ENCODE data around the gene TMEM200A.
A peak's percentile ranks its signal among the peaks of the same experiment; 100 is the strongest.

Gene TMEM200A

DNA sequence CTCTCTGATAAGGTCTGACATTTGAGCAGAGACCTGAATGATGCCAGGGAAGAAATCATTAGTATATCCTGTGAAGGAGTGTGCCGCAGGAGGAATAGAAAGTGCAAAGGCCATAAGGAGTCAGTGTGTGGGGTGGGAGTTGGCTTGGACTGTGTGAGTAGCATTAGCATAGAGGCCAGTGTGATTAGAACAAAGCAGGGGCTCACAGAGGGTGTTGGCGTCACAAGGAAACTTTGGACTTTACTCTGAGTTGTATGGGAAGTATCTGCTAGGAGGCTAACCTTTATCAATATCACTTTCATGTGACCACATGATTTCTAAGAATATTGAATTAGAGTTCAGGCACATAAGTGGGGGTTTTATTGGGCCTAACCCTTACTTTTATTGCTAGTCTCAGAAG is 12.1 kb downstream of the TMEM200A start:
- no peak for DNase-seq (ENCODE audit: low read depth)

DNA sequence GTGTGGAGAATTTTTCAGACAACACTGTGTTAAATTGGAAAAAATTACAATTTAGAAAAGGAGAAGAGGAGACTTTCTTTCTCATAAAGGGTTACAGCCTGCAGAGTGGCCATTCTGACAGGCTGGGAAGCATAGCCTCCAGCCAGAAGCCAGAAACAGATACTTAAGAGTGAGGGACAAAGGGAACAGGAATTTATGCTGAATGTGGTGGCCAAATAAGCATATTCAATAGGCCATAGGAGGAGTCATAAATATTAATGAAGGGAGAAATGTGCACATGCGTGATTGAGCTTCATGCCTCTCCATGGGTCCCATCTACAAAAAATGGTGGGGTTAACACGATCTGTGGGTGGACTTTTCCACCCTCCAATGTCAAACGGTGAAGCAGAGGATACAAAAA is 13.4 kb downstream of the TMEM200A start:
- no peak for DNase-seq (ENCODE audit: low read depth)

DNA sequence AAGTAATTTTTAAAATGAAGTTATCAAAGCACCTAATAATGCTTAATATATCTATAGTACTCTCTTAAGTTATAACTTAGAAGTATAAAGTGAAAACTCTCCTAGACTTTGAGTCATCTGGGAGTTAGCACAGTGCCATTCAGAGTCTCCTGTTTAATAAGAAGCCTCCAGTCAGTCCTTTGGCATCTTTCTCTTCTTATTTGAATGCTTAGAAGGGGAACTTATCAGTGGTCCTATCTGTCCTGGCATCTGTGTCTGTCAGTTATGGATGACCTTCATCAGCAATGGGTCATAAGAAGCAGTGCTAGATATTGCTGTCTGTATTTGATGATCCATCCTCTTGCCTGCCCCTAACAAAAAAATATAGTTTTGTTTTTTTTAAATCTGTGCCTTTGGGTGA is 15.2 kb downstream of the TMEM200A start:
- DNase-seq (ENCODE audit: low read depth): no peak

DNA sequence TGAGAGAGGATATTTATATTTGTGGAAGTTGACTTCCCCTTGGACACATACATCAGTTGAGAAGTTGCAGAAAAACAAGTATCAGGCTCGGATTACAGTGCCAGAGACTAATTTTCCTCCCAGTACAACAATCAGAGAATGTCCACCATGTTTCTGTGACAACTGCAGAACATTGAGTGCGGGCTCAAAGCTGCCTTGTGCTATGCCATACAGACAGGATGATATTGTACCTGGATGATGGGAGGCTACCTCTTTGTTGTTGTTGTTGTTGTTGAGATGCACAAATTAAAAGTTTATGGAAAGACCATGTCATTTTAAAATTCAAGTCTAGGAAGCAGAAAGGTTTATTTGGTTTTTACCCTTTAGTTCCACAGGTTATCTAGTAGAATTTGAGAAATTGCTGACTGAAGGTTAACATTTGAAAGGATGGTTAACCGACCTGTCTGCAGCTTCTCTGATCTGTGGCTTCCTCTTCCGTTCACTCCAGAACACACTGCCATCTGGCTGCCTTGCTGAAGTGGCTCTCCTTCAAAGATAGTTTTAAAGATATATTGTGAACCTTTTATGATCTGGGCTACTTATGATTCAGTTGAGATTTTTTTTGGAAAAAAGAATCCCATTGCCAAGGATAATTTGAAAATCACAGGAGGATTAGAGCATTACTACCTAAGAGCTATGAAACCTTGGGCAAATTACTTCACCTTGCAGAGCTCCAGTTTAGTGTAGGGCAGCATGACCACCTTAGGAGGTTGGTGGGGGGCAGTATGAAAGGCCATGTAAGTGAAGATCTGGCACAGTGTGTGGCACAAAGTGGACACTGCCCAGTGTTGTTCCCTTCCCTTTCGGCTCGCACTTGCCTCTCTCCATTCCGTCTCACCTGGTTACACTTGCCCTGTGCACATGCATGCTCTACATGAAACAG is 15.9 kb downstream of the TMEM200A start:
- DNase-seq (ENCODE audit: low read depth): no peak

DNA sequence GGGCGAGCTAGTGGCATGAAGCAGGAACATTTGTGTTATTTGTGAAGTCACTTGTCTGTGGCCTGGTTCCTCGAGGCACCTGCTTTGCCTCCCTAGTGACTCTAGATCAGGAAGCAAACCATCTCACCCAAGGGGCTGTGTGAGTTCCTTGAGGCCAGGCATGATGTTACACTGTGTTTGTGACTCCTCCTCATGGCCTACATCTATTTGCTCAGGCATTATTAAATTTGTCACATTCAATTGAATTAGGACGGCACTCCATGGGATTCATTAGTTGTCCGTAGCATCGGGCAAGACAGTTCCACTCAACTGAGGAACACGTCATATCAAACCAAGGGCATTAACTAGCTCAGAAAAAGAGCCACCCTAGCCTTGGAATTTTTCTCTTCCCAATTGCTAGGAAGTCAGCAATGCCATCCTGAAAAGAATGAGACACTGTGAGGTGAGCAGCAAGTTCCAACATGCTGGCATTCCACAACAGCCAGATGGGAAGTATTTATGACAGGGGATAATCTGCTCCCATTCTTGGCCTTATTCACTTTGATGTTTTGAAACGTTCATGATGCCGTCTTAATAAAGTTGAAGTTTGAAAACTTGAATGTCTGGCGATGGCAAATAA is 17.2 kb downstream of the TMEM200A start:
- no peak for DNase-seq (ENCODE audit: low read depth)

DNA sequence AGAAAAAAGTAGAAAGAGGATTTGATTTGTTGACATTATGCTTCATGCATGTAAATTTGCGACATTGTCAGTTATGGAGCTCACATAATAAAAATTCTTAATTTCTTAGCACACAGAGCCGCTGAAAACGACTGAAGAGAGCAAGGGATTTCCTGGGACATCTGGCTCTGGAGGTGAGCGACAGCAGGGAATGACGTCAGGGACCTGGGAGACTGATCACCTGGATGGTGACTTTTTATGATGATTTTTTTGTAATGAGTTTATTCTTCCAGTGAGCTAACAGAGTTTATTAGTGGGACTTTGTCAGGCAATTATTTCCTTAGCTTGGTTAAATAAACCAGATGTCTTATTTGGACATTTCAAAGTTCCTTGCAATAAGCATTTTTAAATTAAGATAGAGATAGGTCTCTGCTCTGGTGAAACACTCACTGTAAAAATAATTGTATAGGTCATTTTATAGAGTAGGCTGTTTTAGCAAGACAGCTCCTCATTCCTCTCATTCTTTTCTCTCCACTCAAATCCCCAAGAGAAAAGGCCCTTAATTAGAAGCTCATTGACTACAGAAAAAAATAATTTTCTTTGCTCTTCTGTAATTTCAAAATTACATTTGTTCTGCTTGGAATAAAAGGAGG is 19.4 kb downstream of the TMEM200A start:
- no peak for DNase-seq (ENCODE audit: low read depth)

DNA sequence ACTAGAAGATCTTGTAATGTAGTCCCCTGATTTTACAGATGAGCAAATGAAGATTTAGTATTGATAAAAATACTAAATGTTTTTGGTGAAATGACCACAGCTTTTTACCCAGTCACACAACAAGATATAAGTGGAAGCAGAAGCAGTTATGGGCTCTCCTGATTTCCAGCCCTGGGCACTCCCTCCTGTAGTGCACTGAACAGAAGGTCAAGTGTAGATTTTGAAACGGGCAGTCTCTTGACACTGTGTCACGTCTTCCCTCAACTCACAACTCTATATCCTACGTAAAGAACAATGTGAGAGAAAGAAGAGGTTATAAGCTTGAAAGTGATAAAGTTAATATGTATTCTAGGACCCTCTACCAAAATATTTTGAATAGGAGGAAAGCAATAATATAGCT is 23.3 kb downstream of the TMEM200A start:
- DNase-seq (ENCODE audit: low read depth): no peak

DNA sequence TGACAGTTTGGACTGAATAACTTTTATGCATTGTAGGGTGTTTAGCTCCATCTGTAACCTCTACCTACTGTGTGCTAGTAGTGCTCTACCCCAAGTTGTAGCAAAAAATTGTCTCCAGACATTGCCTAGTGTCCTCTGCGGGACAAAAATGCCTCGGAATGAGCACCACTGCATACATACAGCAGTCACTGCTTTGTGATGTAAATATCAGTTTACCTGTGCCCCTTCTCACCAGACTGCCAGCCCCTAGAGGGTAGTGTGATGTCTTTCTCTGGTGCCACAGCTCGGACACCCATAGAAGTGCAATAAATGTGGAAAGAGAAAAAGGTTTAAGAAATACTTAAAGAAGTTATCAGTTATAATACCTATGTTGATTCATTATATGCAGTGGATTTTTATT is 25.1 kb downstream of the TMEM200A start:
- DNase-seq (ENCODE audit: low read depth): no peak

DNA sequence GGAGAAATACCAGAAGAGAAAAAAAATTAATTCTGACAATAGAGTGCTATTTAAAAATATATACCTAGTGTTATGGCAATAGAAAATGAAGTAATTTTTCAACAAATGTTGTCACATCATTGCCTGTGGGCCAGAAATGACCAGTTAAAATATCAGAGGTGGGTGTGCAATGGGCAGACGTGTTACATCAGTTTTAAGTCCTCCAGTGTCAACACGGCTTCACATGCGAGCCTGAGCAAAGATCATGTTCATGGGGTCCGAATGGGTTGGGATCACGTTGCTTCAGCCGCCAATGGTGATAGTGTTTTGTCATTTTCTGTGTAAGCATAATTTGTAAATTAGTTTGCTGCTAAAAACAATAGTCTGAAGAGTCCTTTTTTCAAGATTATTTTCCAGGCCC is 27.5 kb downstream of the TMEM200A start:
- DNase-seq (ENCODE audit: low read depth): no peak

DNA sequence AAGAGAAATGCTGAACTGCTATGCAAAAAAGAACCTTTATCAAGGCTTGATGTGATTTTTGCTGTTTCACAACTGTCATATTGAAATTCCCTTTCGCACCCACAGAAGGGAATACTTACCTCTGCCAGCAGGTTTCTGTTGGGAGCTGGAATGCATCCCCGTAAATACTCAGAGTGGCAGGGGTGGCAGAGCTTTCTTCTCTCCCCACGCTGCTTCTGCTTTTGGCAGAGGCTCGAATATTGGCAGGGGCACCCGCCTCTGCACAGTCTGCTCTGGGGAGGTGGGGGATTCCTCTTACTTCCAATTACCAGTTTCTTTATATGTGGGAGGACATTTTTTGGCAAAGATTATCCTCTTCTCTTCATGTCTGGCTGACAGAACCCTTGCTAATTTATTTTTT is 28.4 kb downstream of the TMEM200A start:
- no peak for DNase-seq (ENCODE audit: low read depth)

DNA sequence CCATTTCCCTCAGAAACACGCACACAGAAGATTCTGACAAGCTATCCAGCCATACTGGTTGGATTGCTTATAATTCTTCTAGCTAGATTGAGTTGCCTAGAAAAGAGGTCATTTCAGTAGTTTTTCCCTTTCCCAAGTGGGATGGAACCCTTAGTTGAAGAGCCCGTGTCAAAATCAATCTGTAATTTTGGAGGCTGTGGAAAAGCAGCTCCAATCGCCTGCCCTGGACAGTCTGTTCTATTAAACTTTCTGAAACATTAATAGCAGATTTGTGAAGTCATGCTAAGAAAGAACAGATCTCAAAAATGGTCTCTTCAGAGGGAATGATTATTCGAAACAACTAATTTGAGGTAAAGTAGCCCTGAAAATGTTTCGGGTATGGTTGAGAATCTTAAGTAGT is 29.3 kb downstream of the TMEM200A start:
- DNase-seq (ENCODE audit: low read depth): no peak

DNA sequence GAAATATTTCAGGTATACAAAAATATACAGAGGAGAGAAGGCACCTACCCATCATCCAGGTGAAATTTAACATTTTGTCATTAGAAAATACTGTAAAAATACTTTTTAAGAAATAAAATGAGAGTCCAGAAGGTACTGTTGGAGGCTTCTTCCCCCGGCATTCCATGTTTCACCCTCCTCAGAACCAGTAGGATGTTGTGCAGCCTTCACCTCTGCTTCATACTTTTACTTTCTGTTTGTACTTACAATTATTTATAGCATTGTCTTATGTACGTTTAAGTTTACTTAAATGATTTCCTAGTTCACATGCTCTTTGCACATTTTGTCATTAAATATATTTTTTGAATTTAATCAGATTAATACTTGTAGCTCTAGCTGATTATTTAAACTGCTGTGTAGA is 30.9 kb downstream of the TMEM200A start:
- DNase-seq (ENCODE audit: low read depth): no peak

DNA sequence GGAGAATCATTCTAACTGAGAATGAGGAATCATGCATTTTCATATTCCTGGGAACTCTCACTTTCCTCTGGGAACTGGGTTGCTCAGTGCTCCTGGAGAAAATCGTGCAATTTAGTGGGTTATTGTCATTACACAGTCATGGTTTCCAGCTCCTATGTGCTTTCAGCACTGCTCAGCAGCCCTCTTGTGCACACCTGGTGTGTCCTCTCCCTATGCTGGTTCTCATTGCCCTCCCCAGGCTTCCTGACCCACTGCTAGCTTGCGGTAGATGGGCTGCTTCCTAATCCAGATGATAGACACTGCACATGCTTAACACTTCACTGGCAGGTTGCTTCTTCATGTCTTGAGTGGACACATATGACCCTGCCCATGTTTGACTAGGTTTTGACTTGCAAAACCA is 39.7 kb downstream of the TMEM200A start:
- DNase-seq (ENCODE audit: low read depth): no peak

DNA sequence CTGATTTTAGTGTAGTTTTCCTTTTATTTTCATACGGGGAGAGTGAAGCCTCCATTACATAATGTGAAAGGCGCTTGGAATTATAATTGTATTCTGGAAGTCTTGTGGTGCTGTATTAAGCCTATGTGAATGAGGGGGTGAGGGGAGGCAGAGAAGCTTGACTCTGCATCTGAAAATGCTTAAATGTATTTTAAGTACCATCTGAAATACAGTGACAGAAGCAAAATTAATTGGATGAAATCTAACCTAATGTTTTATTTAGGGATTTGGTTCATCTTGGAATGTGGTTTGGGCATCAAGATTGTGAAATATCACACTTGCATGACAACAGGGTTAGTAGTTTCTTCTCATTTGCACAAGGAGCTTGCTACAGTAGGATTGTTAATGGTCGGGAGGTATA is 41.2 kb downstream of the TMEM200A start:
- DNase-seq (ENCODE audit: low read depth): no peak

DNA sequence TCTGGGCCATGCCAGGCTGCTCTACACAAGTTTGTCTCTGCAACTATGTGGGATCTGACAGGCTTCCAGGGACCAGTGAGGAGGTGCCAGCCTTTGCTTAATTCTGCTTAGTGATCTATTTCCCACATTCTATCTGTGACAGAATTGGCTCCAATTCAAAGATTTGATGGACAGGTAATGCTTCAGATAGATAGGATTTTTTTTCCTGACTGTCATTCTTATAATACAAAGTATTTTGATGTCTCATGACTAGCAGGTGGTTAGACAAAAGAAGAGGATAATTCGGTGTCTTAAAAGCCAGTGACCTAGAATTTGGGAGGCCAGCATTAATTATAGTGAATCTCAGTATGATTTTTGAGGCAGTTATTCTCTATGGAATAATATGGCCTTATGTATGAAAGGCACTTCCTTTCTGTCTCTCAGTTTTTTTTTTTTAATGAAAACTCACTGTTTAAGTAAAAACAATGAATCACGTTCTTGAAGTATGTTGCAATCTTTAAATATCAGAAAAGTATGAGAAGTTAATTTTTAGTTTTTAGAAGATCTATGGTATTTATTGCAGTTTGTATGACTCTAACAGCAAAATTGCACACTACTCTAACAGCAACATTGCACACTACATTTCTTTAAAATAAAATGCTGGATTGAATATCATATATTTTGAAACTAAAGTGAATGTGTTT is 43.7 kb downstream of the TMEM200A start:
- DNase-seq (ENCODE audit: low read depth): peak; percentile 17

DNA sequence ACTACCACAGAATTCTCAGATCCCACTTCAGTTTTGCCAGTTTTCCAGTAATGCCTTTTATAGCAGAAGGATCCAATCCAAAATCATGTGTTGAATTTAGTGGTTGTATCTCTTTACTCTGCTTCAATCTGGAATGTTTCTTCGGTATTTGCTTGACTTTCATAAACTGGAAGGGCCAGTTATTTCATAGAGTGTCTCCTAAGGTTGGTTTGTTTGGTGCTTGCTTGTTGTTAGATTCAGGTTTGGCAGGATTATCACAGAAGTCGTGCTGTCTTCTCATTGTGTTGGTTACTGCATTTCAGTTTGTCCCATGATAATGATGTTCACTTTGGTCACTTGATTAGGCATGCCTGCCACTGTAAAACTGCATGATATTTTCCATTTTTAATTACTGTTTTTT is 45.7 kb downstream of the TMEM200A start:
- DNase-seq (ENCODE audit: low read depth): no peak

DNA sequence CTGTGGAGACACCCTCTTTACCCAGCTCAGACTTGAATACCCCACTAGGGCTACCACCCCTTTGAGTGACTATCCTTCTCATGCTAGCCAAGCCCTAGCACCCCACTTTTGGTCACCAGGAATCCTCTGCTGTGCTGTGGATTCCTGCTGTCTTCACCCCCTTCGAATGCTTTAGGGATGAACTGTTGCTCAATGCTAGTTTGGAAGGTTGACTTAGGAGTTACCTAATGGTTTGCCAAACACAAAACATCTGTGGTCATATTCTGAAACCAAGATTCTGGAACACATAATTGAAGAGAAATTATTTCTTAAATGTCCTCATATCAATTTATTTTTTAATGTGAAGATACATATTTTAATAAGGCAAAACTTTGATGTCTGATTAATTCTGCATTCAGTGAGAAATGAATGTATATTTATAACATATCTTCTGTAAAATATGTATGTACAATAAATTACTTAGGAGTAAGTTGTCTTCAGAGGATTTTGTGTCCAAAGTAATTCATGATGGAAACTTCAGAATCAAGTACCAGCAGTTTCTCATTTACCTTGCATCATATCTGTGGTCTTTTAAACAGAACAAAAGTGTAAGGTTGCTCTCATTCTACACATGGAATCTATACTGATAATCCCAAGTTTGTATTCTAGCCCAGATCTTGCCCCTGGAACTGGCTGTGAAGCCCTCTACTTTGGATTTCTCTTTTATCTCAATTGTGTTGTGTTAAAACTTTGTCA is 46.9 kb downstream of the TMEM200A start:
- no peak for DNase-seq (ENCODE audit: low read depth)

DNA sequence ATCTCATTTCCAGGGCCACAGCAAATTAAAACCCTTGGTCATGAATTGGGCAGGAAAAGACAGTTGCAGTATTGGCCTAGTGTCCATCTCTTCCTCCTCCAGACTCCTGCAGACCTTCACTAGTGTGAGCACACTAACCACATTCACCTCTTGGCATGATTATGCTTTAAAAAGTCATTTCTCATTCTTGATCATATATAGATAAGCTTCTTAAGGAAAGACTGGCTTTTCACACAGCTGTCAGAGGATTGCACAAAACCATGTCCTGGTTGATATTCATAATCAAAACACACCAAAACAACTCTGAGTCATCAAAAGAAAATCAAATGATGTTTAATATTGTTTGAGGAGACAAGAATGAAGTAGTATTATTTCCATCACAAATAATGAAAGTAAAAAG is 52.1 kb downstream of the TMEM200A start:
- DNase-seq (ENCODE audit: low read depth): peak; percentile 17

DNA sequence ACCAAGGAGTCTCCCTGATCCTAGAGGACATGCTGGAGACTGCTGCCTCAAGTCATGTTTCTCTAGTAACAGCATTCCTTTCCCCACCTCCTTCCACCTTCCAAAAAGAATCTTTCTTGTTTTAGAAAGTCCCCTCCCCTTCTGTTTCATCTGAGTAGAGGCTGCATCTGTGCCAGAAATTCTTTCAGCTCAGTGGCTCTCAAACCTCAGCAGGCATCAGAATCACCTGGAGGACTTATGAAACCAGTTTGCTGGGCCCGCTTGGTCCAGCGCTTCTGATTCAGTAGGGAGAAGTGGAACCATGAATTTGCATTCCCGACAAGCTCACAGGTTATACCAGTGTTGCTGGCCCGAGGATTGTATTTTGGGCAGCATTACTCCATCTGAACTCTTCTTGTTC is 55.1 kb downstream of the TMEM200A start:
- DNase-seq (ENCODE audit: low read depth): no peak

DNA sequence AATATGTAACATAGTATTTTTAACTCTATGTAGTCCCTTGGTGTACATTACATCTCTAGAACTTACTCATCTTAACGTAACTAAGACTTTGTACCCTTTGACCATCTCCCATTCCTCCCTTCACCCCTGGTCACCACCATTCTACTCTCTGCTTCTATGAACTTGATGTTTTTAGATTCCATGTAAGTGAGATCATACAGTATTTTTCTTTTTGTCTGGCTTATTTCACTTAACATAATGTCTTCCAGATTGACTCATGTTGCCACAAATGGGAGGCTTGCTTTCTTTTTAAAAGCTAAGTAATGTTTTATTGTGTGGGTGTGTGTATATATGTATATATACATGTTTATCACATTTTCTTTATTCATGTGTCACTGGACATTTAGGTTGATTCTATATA is 55.8 kb downstream of the TMEM200A start:
- peak; percentile 62 for DNase-seq (ENCODE audit: low read depth)

DNA sequence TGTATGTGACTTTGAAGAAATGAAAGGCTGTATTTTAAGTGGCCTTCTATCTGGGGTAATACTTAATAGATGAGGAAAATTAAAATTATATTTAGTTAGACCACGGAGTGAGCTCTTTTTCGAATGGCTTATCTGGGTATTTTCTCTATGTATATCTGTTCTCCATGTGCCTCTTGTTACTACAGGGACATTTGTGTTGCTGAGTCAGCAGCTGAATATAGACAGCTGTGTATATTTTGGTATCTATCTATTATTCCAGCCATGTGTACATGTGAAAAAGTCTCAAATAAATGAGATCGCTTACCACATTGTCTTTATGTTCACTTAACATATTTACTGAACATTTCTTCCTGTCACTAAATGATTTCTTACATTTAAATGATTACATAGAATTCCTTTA is 57.2 kb downstream of the TMEM200A start:
- no peak for DNase-seq (ENCODE audit: low read depth)

DNA sequence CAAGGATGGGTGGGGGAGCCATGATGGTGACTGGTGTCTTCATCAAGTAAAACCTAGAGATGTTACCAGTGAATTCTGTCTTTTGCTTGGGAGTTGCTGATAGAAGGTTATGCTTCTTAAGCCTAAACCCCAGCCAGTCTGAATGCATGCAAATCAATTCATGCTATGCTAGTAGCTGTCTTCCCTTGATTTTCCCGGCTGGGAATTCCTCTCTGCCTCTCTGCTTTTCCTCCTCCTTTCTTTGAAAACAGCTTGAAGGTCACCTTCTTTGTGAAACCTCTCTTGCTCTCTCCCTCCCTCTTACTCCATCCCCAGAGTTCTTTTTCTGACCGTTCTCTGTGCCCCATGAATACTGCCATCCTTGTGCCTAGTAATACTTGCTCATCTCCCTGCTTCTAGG is 58.9 kb downstream of the TMEM200A start:
- DNase-seq (ENCODE audit: low read depth): no peak

Measured in HS-27A (cell line).